Smooth muscle cell (in vitro differentiated cells): ENCODE measurements around the gene MT2A. TPM values are rescaled to one million over a fixed set of nuclear protein-coding genes. Genes with fewer than 3 reads are reported as not detected.
A peak's percentile ranks its signal among the peaks of the same experiment; 100 is the strongest.

ENCODE experiments used
- DNase-seq: peaks from one replicate; lab custom pipeline; 2025; ENCODE audit not compliant: unreplicated experiment; lab: John Stamatoyannopoulos, UW
- H2AFZ ChIP-seq: fragments of 200-600 bp; sonication (generic); 2 replicates; pipeline ENCODE4 v1.6.0; 2016; ENCODE audit warnings: antibody characterized with exemption, low read depth, mild to moderate bottlenecking
- H3F3A ChIP-seq: fragments of 200-600 bp; sonication (generic); 2 replicates; pipeline ENCODE4 v1.6.0; 2017; ENCODE audit warnings: antibody characterized with exemption, low read depth
- H3K27ac ChIP-seq: fragments of 200-600 bp; sonication (generic); 2 replicates; pipeline ENCODE4 v1.5.1; 2016; ENCODE audit warnings: low read depth, mild to moderate bottlenecking
- H3K27me3 ChIP-seq: fragments of 200-600 bp; sonication (generic); 2 replicates; pipeline ENCODE4 v1.6.1; 2016; ENCODE audit warnings: low read depth, mild to moderate bottlenecking
- H3K36me3 ChIP-seq: fragments of 200-600 bp; sonication (generic); 2 replicates; pipeline ENCODE4 v1.5.1; 2016; ENCODE audit warnings: low read depth
- H3K4me1 ChIP-seq: fragments of 200-600 bp; sonication (generic); 2 replicates; pipeline ENCODE4 v1.5.1; 2016; ENCODE audit warnings: low read depth
- H3K4me2 ChIP-seq: fragments of 200-600 bp; sonication (generic); 2 replicates; pipeline ENCODE4 v1.6.0; 2016; ENCODE audit warnings: mild to moderate bottlenecking
- H3K4me3 ChIP-seq: fragments of 200-600 bp; sonication (generic); 2 replicates; pipeline ENCODE4 v1.5.1; 2016; ENCODE audit warnings: mild to moderate bottlenecking
- H3K79me2 ChIP-seq: fragments of 200-600 bp; sonication (generic); 2 replicates; pipeline ENCODE4 v1.6.0; 2016; ENCODE audit warnings: low read depth, mild to moderate bottlenecking
- H3K9ac ChIP-seq: fragments of 200-600 bp; sonication (generic); 2 replicates; pipeline ENCODE4 v1.6.0; 2016; ENCODE audit warnings: low read depth
- H3K9me3 ChIP-seq: fragments of 200-600 bp; sonication (generic); replicated peaks from 2 replicates; pipeline ENCODE4 v1.5.1; 2016; ENCODE audit warnings: low read depth
- H4K20me1 ChIP-seq: fragments of 200-600 bp; sonication (generic); 2 replicates; pipeline ENCODE4 v1.6.0; 2016; ENCODE audit warnings: low read depth
- WGBS: methylation state at CpG from one replicate; pipeline ENCODE4 v1.1.7; 2016; ENCODE audit warnings: low lambda C conversion rate; 5-methylcytosine and 5-hydroxymethylcytosine counted together
- polyA plus RNA-seq: library from polyadenylated mRNA; unstranded; fragments of >200 nt; fragmentation: Nextera tagmentation; extraction: Ambion mirVana; gene quantifications from 2 replicates; pipeline ENCODE4 v1.2.1, GENCODE V29; 2016
- total RNA-seq: library from RNA; depleted of rRNA; stranded (reverse); fragments of >200 nt; gene quantifications from 2 replicates; pipeline ENCODE4 v1.2.3, GENCODE V29; 2014
- TF ChIP-seq, protein P1 (sequence below): fragments of 200-600 bp; sonication (generic); IDR thresholded peaks from 2 replicates; pipeline ENCODE4 v1.5.1; 2017; ENCODE audit warnings: borderline replicate concordance, mild to moderate bottlenecking, antibody characterized with exemption; ENCODE audit not compliant: insufficient read depth, poor library complexity, severe bottlenecking

The MT2A gene
- total and polyA plus RNA-seq, 2 experiments from 2014 or later, result 14.8 to 225 TPM

- Histone ChIP-seq H3K9me3 (no peaks in the 10 kb centered on the region), H3K4me3 (no peak overlapping the region), H3K4me1 (peaks cover 12% of the 10 kb centered on the region), H3K27me3 (peaks cover 100% of the 10 kb centered on the region), H4K20me1 (no peaks in the 10 kb centered on the region), H3F3A (no peaks in the 10 kb centered on the region), H2AFZ (no peak overlapping the region), H3K79me2 (no peaks in the 10 kb centered on the region), H3K36me3 (no peaks in the 10 kb centered on the region), H3K4me2 (no peak overlapping the region), H3K27ac (no peak overlapping the region), H3K9ac (no peak overlapping the region)
- DNase-seq, result no peak
- WGBS, result 25% methylated on average over 9 of the region's 9 CpGs
- TF ChIP-seq, protein P1, sequence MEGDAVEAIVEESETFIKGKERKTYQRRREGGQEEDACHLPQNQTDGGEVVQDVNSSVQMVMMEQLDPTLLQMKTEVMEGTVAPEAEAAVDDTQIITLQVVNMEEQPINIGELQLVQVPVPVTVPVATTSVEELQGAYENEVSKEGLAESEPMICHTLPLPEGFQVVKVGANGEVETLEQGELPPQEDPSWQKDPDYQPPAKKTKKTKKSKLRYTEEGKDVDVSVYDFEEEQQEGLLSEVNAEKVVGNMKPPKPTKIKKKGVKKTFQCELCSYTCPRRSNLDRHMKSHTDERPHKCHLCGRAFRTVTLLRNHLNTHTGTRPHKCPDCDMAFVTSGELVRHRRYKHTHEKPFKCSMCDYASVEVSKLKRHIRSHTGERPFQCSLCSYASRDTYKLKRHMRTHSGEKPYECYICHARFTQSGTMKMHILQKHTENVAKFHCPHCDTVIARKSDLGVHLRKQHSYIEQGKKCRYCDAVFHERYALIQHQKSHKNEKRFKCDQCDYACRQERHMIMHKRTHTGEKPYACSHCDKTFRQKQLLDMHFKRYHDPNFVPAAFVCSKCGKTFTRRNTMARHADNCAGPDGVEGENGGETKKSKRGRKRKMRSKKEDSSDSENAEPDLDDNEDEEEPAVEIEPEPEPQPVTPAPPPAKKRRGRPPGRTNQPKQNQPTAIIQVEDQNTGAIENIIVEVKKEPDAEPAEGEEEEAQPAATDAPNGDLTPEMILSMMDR, result no peak
Observed at GRCh38 chr16:56636616-56637413, 28.4 kb downstream of the MT2A start.

DNA sequence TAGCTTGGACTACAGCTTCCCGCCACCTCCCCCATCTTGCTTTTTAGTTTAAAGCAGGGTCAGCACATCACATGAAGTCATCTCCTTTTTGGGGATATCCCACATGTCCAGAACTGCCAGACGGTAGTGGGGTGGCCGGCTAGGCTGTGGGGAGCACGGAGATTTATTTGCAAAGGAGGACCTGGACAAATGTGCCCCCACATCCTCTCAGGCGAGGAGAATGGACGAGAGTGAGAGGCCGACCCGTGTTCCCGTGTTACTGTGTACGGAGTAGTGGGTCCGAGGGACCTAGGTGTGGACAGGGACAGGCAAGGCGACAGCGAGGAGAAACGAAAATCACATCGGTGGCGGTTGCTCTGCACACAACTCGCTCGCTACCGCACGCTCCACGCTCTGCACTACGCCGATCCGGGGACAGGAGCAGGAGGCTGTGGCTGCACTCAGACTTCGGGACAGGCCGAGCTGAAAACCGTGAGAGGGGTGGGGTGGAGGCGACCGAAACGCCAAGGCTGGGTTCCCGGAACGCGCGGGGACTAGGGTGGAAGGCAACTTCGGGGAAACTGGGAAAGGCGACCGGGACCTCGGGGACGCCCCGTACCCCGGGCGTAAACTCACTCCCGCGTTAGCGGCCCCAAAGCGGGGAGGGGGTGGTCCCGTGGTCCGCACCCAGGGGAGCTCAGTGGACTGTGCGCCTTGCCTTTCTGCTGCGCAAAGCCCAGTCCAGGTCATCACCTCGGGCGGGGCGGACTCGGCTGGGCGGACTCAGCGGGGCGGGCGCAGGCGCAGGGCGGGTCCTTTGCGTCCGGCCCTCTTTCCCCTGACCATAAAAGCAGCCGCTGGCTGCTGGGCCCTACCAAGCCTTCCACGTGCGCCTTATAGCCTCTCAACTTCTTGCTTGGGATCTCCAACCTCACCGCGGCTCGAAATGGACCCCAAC is 29.7 kb downstream of the MT2A start, which contains the start of gene MT1A:
MT1A (plus strand) TSS at position 853 of the 937 bp plus-strand sequence; CDS start at position 926, 73 bp downstream.
- Histone ChIP-seq H3K9me3 (no peaks in the 10 kb centered on the region), H3K9ac (no peak within 1 kb of the TSS), H3K36me3 (no peaks in the 10 kb centered on the region), H3F3A (no peaks in the 10 kb centered on the region), H2AFZ (peak within 1 kb of the TSS; percentile 77), H3K27ac (no peak within 1 kb of the TSS), H3K4me3 (peak within 1 kb of the TSS; percentile 56), H3K4me1 (peaks cover 12% of the 10 kb centered on the region), H3K27me3 (peaks cover 100% of the 10 kb centered on the region), H4K20me1 (no peaks in the 10 kb centered on the region), H3K79me2 (no peaks in the 10 kb centered on the region), H3K4me2 (peak within 1 kb of the TSS; percentile 89)
- TF ChIP-seq, protein P1, result no peak
- 6% methylated on average over 67 of the region's 68 CpGs for WGBS
- no peak for DNase-seq

GRCh38 chr16:56639045-56639444 is 30.7 kb downstream of the MT2A start:
- WGBS, result 65% methylated on average over 1 of the region's 1 CpG
- no peaks in the 10 kb centered on the region for H3K79me2 ChIP-seq
- H3K27me3 ChIP-seq, result peaks cover 100% of the 10 kb centered on the region

More at GRCh38 chr16:56639045-56639444, 30.7 kb downstream of the MT2A start:
- Histone ChIP-seq H3K27ac (no peak overlapping the region), H3K9ac (no peak overlapping the region), H3F3A (no peaks in the 10 kb centered on the region), H3K4me1 (peaks cover 16% of the 10 kb centered on the region), H3K36me3 (no peaks in the 10 kb centered on the region), H4K20me1 (no peaks in the 10 kb centered on the region), H3K9me3 (no peaks in the 10 kb centered on the region), H3K4me3 (no peak overlapping the region), H2AFZ (no peak overlapping the region), H3K4me2 (no peak overlapping the region)
- DNase-seq, result no peak
- TF ChIP-seq, protein P1, result no peak
